Mucosa of descending colon (tissue), 3 donors: ENCODE data around the gene MRPL36. TPM values are rescaled to one million over a fixed set of nuclear protein-coding genes. Genes with fewer than 3 reads are reported as not detected.

Source experiments
- ATAC-seq: fragments of 200-7000 bp; cut with Tn5 transposase; one replicate; pipeline ENCODE4 v1.9.1; 2020; ENCODE audit warnings: mild to moderate bottlenecking, moderate library complexity
- DNase-seq, 3 donors: peaks; one replicate each; pipeline ENCODE4 v3.0.0-alpha.2; 2020
- H3K36me3 ChIP-seq: fragments of 200-600 bp; one replicate; pipeline ENCODE4 v1.8.0; 2021; ENCODE audit warnings: low read depth, mild to moderate bottlenecking
- H3K4me1 ChIP-seq: fragments of 200-600 bp; one replicate; pipeline ENCODE4 v1.8.0; 2021; ENCODE audit warnings: low read depth, mild to moderate bottlenecking
- H3K4me3 ChIP-seq: fragments of 200-600 bp; one replicate; pipeline ENCODE4 v1.8.0; 2021; ENCODE audit warnings: mild to moderate bottlenecking
- H3K9me3 ChIP-seq: fragments of 200-600 bp; one replicate; pipeline ENCODE4 v1.8.0; 2021; ENCODE audit warnings: mild to moderate bottlenecking
- CTCF ChIP-seq: fragments of 200-600 bp; IDR thresholded peaks from one replicate; pipeline ENCODE4 v1.8.0; 2022; ENCODE audit warnings: antibody characterized with exemption, mild to moderate bottlenecking
- intact Hi-C, 2 donors: fragments of 100-400 bp; cut with DNase I in 1 of 2; cut with micrococcal nuclease in 1 of 2; formaldehyde crosslinking; loops; one replicate each; pipeline versions ENCODE4 v1.11.0 to v1.11.1; 2022; cut with DNase I, micrococcal nuclease
- total RNA-seq, 3 donors: library from RNA; stranded (reverse); fragmentation: NEBNext Ultra II Directional in 2 of 3; extraction: Animal tissue kit (Norgen Biotek cat#: 25700) in 2 of 3; gene quantifications; one replicate each; pipeline versions ENCODE4 v1.2.1 to v1.2.4, GENCODE V29; 2021 to 2023
- donor health status: DM: no; HTN: no; CAD: no; lungs with moderate emphysema.
- donor health status: DM: no; HTN: no; CAD: no.
- donor health status: DM: no; HTN: yes; CAD: no.

Gene MRPL36
- total RNA-seq, 3 donors from 2014 or later = 26.3 to 41.4 (median 28.6) TPM

GRCh38 chr5:1776831-1777230, 22.8 kb downstream of the MRPL36 start:
- Histone ChIP-seq H3K9me3 (no peaks in the 10 kb centered on the region), H3K36me3 (no peaks in the 10 kb centered on the region), H3K4me3 (no peak overlapping the region), H3K4me1 (no peaks in the 10 kb centered on the region)
- no peak for ATAC-seq
- no peak for TF ChIP-seq CTCF
- intact Hi-C loops = no loop called here
- DNase-seq = no peak

- Histone ChIP-seq H3K9me3 (no peaks in the 10 kb centered on the region), H3K4me1 (no peaks in the 10 kb centered on the region), H3K36me3 (no peaks in the 10 kb centered on the region), H3K4me3 (no peak overlapping the region)
- DNase-seq (no peak), ATAC-seq (no peak)
- intact Hi-C loops = no loop called here
- no peak for TF ChIP-seq CTCF
These were observed 27.0 kb downstream of the MRPL36 start for GRCh38 chr5:1772634-1773033.

- intact Hi-C loops = no loop called here
- DNase-seq = no peak
- H3K4me3 ChIP-seq = no peak overlapping the region
- no peaks in the 10 kb centered on the region for H3K9me3 ChIP-seq
- H3K36me3 ChIP-seq = no peaks in the 10 kb centered on the region
- no peak for TF ChIP-seq CTCF
- no peak for ATAC-seq
- no peaks in the 10 kb centered on the region for H3K4me1 ChIP-seq
These were observed 28.2 kb downstream of the MRPL36 start for GRCh38 chr5:1771149-1772065.

GRCh38 chr5:1770443-1770802, 29.2 kb downstream of the MRPL36 start:
- Histone ChIP-seq H3K36me3 (no peaks in the 10 kb centered on the region), H3K9me3 (no peaks in the 10 kb centered on the region), H3K4me3 (no peak overlapping the region), H3K4me1 (no peaks in the 10 kb centered on the region)
- no peak for TF ChIP-seq CTCF
- intact Hi-C loops = no loop called here
- no peak for DNase-seq
- no peak for ATAC-seq

- Histone ChIP-seq H3K4me1 (no peaks in the 10 kb centered on the region), H3K36me3 (no peaks in the 10 kb centered on the region), H3K4me3 (no peak overlapping the region), H3K9me3 (no peaks in the 10 kb centered on the region)
- TF ChIP-seq CTCF = no peak
- intact Hi-C loops = no loop called here
- no peak for ATAC-seq
- no peak for DNase-seq
These were observed 29.7 kb downstream of the MRPL36 start for GRCh38 chr5:1769752-1770442.
